GM19238 (cell line): ENCODE results near the gene LYST.
"Not testable (repeated sequence)": the region's sequence is repeated elsewhere in the genome, so short reads cannot be mapped to it uniquely, and the experiment has no call there.

Experiments
- DNase-seq: peaks from one replicate; pipeline ENCODE4 v3.0.0; 2011; ENCODE audit warnings: low spot score; ENCODE audit not compliant: insufficient read length

Gene LYST, protein sequence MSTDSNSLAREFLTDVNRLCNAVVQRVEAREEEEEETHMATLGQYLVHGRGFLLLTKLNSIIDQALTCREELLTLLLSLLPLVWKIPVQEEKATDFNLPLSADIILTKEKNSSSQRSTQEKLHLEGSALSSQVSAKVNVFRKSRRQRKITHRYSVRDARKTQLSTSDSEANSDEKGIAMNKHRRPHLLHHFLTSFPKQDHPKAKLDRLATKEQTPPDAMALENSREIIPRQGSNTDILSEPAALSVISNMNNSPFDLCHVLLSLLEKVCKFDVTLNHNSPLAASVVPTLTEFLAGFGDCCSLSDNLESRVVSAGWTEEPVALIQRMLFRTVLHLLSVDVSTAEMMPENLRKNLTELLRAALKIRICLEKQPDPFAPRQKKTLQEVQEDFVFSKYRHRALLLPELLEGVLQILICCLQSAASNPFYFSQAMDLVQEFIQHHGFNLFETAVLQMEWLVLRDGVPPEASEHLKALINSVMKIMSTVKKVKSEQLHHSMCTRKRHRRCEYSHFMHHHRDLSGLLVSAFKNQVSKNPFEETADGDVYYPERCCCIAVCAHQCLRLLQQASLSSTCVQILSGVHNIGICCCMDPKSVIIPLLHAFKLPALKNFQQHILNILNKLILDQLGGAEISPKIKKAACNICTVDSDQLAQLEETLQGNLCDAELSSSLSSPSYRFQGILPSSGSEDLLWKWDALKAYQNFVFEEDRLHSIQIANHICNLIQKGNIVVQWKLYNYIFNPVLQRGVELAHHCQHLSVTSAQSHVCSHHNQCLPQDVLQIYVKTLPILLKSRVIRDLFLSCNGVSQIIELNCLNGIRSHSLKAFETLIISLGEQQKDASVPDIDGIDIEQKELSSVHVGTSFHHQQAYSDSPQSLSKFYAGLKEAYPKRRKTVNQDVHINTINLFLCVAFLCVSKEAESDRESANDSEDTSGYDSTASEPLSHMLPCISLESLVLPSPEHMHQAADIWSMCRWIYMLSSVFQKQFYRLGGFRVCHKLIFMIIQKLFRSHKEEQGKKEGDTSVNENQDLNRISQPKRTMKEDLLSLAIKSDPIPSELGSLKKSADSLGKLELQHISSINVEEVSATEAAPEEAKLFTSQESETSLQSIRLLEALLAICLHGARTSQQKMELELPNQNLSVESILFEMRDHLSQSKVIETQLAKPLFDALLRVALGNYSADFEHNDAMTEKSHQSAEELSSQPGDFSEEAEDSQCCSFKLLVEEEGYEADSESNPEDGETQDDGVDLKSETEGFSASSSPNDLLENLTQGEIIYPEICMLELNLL (N-terminal part only)

DNA sequence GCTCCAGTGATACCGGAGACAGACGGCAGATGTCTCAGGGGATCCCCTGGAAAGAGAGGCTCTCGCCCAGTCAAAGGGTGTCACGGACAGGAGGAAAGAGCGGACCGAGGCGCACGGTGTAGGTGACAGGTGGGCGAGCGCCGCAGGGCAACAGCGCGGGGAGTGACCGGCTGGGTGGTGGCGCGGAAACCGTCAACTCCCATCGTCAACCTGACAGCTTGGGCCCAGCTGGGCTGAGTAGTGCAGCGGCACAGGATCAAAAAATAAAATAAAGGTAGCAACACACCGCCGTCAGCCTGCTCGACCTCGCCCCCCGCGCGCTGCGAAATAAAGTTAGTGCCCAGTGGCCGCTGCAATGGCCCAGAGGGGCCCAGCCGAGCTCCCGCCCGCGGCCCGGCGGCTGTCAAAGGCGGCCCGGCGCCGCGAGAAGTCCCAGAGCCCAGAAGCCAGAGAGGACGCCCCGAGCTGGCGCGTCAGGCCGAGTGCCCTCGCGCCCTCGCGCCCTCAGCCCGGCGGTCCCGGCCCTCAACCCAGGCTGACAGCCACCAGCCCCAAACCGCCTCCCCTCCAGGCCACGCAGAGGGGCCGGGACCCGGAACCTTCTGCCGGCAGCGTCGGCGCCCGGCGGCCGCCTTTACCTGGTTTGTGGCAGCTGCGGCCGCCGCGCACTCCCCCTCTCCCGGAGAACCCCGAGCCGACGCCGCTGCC is at the start of gene LYST:
TSS of gene LYST (minus strand) at position 702 of the 708 bp plus-strand sequence. CDS start 36,489 bp downstream, outside the sequence.
- DNase-seq: no peak

DNA sequence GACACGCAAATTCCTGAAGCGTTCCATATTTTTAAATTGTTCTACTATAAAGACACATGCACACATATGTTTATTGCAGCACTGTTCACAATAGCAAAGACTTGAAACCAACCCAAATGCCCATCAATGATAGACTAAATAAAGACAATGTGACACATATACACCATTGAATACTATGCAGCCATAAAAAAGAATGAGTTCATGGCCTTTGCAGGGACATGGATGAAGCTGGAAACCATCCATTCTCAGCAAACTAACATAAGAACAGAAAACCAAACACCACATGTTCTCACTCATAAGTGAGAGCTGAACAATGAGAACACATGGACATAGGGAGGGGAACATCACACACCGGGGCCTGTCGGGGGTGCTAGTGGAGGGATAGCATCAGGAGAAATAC is 48.8 kb upstream of the LYST start:
- not testable (repeated sequence) for DNase-seq

DNA sequence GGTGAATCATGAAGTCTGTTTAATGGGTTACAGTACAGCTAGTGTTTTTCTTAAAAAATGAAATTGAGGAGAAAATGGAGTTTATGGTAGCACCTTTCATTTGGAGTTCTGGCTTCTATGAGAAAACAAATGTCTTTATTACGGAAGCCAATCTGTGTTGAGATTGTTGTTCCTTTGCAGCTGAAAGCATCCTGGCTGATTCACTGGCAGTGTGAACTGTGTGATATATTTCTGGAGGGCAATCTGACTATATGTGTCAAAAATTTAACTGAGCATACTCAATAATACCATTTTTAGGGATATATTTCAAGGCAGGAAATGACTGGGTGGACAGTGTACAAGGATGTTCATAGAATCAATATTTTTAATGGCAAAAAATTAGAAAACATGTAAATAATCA is 46.6 kb upstream of the LYST start:
- no peak for DNase-seq

DNA sequence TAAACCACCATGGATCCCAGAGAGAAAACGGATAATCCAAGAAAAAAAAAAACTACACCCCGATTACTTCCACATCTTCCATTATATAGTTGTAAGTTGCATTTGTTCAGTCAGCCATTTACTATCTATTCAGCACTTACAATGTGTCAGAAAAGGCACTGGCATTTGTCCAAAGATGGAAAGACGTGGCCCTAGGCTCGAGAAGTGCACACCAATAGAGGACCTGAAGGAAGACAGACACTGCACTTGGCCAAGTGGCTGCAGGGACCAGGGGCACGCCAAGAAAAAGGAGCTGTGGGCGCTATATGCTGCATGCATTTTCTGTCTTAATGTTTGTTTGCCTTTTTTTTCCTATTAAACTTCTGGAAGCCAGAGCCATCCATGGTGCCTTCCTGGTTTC is 45.2 kb upstream of the LYST start:
- no peak for DNase-seq

DNA sequence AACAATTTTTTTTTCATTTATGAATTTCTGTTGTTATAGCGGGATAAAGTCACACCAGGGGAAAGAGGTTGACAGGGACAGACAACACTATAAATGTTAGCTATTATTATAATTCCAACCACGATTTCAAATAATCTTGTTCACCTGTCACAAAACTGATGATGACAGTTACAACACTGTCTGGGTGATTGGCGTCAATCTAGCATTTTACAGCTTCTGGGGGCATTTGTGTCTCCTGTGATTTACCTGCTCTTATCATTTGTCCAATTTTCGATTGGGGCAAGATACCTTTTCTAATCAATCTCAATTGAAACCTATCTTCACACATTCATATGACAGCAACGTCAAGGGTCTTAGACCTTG is 44.6 kb upstream of the LYST start:
- no peak for DNase-seq

DNA sequence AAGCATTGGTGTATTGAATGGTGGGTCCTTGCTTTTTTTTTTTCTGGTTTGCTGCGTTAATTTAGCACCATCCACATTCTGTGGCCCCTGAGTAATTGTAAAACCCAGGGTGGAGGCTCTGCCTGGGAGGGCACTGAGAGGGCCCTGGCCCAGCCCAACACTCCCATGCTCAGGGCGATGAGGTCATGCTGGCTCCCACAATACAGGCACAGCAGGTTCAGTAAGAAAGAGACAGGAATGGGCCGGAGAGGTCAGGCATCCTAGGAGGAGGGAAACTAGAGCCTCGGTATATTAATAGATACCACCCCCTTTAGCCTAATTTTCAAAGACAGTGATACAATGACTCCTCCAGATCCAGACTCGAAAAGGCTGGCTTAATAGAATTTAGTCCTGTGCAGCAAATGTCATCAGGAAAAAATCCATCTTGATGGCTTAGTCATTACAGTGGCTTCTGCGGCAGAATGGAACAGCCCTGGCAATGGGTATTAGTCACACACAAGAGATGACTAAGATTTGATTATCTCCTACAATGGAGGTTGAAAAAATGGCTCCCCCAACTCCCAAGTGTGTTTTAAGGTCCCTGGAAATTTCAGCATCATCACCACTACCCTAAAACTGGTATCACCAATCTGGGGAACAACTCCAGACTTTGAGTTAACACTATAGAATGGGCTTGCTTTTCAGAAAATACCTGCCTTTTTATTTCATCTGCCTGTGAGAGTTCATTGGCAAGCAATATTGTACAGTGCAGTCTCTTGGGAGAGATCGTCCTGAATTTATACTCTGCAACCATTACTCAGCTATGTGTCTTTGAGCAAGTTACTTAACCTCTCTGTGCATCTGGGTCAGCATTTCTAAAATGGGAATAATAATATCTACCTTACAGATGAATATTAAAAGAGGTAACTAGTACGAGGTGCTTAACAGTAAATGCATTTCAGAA is 43.9 kb upstream of the LYST start:
- DNase-seq: no peak

DNA sequence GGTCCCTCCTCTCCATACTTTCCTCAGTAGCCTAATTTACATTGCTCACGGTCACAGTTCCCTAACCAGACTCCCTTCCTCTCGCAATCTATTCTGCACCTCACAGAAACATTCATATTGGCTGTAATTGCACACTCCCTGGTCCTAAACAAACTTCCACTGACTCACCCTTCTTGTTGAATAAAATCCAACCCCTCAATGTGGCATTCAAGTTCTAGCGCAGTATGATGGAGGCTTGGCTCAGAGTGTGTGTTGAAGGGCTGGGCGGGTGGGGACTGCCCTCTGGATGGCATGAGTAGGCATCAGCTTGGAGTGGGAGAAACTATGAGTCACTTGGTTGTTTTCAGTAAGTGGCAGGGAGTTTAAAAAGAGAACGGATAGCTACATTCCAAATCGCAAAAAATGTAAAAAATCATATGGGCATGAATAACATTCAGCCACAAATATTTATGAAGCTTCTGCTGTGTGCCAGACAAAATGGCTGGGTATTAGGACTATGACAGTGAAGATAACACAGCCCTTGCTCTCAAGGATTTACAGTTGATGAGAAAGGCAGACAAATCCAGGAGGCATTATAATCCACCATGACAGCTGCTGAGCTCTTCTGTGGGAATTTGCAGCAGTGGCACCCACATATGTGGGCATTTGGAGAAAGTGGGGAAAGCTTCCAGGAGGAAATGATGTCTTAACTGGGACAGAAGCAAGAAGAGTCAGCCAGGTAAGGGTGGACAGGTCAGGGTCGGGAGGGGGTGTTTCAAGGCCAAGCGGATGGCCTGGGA is 42.2 kb upstream of the LYST start:
- DNase-seq: no peak

DNA sequence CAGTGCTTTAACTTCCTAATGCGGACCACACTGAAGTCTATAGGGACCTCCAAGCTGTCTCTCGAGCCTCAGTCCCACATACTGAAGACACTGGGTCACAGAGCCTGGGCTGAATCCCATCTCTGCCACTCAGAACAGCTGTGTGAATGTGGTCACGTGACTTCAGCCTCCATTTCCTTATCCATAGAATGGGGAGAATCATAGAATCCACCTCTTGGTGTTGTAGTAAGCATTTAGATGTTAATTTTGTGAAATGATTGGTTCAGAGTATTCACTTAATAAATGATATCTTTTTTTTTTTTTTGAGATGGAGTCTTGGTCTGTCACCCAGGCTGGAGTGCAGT is 41.2 kb upstream of the LYST start:
- DNase-seq: no peak

DNA sequence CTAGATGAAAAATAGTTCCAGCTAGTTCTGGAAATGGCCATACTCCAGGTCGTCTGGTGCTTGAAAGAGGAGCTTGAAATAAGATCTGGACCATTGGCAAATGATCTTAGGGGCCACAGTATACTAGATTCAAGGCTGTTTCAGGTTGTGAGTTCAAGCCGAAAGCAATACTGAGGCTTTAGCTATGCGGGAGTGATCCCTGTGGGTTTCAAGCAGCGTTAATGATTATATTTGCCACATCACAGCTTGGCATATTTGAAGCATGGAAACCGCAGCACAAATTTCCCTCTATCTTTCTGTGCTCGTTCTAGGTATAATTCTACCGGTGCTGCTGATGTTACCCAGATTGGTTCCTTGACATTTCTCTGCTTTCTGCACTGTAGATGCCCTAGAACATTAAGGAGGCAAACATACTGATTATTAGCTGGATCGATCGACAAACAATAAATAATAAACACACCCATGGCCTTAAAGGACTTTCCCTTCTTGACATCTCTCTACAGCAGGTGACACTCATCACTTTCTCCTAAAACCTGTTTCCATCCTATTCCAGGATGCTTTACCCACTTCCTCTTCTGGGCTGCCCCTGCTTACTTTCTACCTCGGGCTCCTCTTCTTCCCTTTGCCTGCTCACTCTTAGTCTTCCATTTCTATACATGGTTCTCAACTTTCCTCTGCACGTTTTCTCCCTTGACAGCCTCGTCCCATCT is 40.6 kb upstream of the LYST start:
- DNase-seq: no peak

DNA sequence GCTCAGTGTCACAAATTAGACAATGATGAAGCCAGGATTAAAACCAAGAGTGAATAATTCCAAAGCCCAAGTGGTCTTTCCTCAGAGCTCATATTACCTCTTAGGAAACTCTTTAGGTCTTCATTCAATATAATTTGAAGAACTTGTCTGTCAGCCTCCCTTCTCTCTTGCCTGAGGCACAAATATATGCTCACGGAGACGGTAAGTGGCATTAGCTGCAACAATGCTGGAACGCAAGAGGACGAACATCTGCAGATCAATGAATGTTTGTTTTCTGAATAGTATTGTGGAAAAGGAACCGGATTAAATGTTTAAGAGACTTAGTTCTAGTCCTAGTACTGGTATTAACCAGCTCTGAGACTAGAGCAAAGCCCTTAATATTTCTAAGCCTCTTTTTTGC is 39.7 kb upstream of the LYST start:
- no peak for DNase-seq

DNA sequence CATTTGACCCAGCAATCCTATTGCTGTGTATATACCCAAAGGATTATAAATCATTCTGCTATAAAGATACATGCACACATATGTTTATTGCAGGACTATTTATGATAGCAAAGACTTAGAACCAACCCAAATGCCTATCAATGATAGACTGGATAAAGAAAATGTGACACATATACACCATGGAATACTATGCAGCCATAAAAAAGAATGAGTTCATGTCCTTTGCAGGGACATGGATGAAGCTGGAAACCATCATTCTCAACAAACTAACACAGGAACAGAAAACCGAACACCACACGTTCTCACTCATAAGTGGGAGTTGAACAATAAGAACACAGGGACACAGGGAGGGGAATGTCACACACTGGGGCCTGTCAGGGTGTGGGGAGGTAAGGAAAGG is 37.1 kb upstream of the LYST start:
- not testable (repeated sequence) for DNase-seq

DNA sequence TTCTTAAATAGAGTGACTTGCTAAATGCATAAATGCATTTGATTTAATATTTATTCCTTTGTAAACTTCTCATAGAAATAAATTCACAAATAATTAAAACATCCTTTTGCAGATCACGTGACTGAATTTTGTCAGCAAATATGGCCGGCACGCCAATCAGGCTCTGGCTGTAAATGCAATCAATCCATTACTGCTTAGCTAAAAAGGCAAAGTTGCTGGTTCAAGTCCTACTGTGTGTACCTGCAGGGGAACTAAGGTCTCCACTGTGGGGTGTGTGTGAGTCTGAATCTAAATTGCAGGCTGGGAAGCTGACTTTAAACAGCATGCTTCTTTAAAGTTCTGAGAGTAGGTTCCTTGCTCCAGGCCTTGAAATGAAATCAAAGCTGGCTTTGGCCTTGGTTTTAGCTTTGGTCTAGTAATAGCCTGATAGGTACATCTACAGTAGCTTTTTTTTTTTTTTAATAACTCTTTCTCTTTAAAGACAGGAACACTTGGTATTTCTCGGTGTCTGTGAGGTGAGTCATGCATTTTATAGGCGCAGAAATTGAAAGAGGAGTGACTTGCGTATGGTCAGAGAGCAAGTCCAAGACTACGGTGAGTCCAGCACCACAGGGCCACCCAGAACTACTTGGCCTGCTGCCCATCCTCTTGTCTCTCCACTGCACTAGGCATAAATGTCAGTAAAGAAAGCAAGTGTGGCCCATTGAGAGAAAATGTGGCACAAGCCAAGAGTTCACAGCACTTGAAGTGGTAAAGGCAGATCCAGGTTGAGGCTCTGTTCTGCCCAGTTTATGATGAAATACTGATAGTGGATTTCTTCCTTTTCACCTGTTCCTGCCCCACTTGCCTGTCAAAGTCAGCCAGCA is 36.2 kb upstream of the LYST start:
- no peak for DNase-seq

DNA sequence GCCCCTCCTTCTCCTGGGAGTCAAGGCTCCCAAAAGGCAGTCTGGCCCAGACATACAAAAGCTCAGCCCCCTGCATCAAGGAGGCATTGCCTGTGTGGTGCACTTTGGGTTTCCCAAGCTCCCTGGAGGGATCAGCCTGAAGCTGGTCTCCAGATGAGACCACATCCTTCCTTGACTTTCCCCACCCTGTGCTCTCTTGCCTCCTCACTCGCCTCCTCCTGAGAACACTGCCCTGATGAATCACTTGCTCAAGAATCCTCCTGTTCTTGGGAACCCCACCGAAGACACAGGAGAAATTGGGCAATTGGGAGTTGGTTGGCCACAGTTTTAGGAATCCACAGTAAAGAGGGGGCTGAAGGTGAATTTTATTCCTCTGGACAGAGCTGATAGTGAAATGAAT is 34.8 kb upstream of the LYST start:
- DNase-seq: no peak

DNA sequence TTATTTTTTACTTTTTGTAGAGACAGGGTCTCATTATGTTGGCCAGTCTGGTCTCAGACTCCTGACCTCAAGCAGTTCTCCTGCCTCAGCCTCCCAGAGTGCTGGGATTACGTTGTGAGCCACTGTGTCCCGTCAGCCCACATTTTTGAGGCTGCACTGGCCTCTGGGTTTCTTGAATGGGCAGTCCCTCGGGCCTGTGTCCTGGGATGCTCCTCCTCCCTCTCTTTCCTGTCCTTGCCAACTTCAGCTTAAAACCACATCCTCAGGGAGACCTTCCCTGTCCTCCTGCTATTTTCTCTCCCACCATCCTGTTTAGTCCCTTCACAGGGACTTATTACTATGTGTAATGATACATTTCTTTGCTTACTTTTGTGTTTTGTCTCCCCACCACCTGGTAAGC is 31.4 kb upstream of the LYST start:
- DNase-seq: no peak

DNA sequence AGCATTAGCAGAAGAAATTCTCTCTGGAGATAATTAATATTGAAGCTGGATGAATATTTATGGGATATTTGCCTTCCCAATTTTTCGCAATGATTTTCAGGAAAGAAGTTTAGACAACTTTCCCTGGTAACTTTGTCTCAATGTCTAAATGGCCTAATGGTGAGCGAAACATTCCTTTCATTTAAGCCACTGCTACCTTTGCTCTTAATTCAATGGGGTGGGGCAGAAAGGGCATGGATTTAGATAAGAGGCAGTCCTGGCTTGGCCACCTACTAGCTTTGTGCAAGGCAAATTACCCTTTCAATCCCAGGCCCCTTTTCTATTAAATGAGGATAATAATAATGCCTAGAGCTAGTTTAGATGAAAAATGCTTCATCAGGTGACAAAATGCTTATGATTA is 27.1 kb upstream of the LYST start:
- DNase-seq: no peak

DNA sequence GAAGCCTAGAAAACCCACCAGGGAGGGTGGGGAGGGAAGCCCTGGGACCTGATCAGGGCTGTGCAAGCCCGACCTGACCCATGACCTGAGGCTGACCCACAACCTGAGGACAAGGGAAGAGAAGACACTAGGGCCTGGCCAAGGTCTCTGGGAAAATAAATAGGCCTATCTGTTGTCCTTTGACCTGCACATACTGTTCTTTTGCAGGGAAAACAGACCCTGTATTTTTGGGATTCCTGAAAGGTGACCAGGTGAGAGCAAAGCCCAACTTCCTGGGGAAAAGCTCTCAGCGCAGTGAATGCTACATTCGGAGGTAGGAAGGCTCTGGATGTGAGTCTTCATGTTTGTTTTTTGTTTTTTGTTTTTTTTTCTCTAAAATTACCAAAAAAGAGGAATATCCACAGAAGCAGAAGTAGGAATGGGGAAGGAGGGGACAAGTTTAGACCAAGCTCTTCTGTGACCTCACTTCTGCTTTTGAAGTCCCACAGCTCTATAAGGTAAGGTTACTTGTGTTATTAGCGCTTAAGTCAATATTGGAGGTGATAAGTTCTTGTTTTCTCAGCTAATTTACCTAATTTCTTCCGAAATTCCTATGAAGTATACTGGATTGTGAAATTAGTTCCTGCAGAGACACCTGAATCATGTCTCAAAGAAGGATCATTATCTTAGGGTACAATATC is 26.2 kb upstream of the LYST start:
- no peak for DNase-seq

DNA sequence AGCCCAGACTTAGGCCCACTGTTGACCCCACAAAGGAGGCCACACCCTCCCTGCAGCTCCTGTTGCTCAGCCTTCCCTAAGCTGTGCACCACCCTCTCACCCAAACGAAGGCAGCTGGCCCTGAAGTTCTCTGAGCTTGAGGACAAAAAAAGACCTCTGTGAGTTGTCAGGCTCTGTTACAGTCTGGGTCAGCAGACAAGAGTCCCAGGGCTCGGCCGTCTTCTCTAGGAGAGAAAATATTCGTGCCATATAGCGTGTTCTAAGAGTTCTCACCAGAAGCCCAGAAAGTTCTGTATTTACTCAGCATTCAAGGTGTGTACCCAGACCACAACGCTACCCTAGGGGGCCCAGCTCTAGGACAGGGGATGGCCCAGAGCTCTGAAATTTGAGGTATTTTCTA is 25.5 kb upstream of the LYST start:
- no peak for DNase-seq
